ENCODE data around the gene GRIFIN.

Gene GRIFIN

DNA sequence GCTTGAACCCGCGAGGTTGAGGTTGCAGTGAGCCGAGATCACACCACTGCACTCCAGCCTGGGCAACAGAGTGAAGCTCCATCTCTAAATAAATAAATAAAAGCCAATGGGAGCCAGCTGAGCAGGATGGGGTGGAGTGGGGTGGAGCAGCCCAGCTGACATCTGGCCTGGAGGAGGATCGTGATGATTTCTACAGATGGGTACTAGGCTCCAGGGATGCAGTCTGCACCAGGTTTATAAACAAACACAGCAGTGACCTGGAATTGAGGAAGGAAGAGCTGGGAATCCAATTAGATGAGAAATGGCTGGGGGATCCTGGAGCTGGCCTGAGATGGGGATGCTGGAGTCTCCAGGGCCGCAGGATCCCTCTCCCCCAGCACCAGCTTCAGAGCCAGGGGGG, 7.3 kb upstream of the GRIFIN start:
- FAIRE-seq (no peak), DNase-seq (ENCODE audit: insufficient read length) (no peak)
- TF ChIP-seq POLR2A (IDR thresholded peaks at IDR 0.05; ENCODE audit: low read depth, low read length) (no peak), POLR2AphosphoS5 (IDR thresholded peaks at IDR 0.05; ENCODE audit: low read depth, low read length) (no peak), TAF1 (IDR thresholded peaks at IDR 0.05; ENCODE audit: borderline replicate concordance, low read depth, low read length) (no peak)

DNA sequence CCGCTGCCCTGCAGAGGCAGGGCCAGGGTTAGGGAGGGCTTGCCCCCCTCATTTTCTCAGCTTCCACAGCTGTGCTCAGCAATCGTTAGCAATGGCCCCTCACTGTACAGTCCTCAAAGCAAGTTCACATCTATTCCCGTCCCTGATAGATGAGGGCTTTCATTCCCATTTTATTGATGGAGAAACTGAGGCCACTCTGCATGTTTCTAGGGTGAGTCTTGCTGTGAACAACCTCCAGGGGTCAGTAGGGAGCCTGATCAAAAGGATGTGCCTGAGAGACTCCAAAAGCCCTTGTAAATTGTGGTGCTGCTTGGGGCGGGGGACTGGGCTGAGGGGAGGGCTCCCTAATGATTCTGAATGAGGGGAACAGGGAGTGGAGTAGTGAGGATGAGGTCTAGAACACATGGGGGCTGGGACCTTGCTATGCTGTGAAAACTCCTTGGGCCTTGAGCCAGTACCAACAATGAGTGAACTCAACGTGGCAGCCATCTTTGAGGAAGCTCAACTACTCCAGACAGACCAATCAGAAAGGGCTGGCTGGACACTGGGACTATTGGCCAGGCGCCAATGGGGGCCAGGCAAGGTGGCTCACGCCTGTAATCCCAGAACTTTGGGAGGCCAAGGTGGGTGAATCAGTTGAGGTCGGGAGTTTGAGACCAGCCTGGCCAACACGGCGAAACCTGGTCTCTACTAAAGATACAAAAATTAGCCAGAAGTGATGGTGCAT, 6.7 kb upstream of the GRIFIN start:
- FAIRE-seq = no peak
- DNase-seq (ENCODE audit: insufficient read length) = no peak
- TF ChIP-seq TAF1 (IDR thresholded peaks at IDR 0.05; ENCODE audit: borderline replicate concordance, low read depth, low read length) (no peak), POLR2AphosphoS5 (IDR thresholded peaks at IDR 0.05; ENCODE audit: low read depth, low read length) (no peak), POLR2A (IDR thresholded peaks at IDR 0.05; ENCODE audit: low read depth, low read length) (no peak)

DNA sequence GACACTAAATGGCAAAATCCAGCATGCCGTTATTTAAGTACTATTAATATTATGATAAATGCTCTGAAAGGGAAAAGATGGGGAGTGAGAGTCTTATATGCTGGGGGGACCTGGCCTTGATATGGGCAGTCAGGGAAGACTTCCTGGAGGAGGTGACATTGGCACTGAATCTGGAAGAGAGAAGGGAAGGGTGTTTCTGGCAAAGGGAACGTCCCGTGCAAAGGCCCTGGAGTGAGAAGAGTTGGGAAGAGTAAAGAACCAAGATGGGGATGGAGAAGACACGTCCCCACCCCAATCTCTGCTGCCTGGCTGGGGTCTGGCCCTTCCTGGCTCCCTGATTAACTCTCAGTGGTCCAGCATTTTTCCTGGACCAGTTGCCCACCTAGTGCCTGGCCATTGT, 5.0 kb upstream of the GRIFIN start:
- no peak for DNase-seq (ENCODE audit: insufficient read length)
- FAIRE-seq = no peak
- TF ChIP-seq POLR2AphosphoS5 (IDR thresholded peaks at IDR 0.05; ENCODE audit: low read depth, low read length) = no peak
- no peak for TF ChIP-seq TAF1 (IDR thresholded peaks at IDR 0.05; ENCODE audit: borderline replicate concordance, low read depth, low read length)
- TF ChIP-seq POLR2A (IDR thresholded peaks at IDR 0.05; ENCODE audit: low read depth, low read length) = no peak

DNA sequence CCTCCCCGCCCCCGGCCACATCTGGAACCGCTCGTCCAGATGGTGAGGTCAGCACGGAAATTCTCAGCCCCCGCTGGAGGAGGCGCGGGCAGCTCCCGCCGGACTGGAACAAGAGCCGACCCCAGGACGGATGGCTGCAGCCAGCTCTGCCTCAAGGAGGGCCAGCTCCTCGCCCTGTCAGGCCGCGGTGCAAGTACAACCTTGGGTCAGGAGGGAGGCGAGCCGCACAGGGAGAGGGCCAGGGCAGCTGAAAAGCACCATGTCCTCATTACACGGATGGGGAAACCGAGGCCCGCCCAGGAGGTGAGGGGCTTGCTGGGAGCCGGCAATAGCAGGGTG, 3.8 kb upstream of the GRIFIN start:
- TF ChIP-seq TAF1 (IDR thresholded peaks at IDR 0.05; ENCODE audit: borderline replicate concordance, low read depth, low read length) (no peak), POLR2AphosphoS5 (IDR thresholded peaks at IDR 0.05; ENCODE audit: low read depth, low read length) (no peak), POLR2A (IDR thresholded peaks at IDR 0.05; ENCODE audit: low read depth, low read length) (no peak)
- DNase-seq (ENCODE audit: insufficient read length) = no peak
- FAIRE-seq = no peak

DNA sequence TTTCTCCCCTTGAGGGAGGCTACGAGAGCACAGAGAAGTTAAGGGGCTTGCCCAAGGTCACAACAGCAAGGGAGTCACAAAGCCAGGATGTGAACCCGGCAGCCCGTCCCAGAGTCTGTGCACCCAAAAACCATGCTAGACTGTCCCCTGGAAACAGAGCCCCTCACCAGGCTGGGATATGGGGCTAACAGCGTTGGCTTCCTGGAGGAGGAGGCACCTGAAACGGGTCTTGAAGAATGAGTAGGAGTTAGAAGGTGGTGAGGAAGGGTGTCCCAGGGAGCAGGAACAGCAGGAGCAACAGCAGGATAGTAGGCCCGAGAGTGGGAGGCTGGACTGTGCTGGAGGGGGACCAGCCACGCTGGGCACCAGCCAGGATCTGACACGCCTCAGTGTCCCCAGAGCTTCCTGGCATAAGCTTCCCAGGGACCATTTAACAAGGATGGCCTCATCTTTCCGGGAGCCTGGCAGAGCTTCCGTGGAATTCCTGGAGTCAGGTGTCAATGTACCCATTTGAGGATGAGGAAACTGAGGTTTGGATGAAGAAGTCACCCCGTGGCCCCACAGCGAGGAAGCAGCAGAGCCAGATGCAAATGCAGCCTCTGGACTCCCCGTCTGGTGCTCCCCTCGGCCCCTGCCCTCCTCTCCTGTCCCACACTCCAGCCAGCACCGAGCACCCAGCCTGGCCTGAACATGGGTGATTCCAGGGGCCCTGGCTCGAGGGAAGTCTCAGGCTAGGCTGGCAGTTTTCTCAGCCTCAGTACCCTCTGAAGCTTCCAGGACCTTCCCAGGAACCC, 3.3 kb upstream of the GRIFIN start:
- no peak for FAIRE-seq
- no peak for DNase-seq (ENCODE audit: insufficient read length)
- TF ChIP-seq POLR2AphosphoS5 (IDR thresholded peaks at IDR 0.05; ENCODE audit: low read depth, low read length) (no peak), TAF1 (IDR thresholded peaks at IDR 0.05; ENCODE audit: borderline replicate concordance, low read depth, low read length) (no peak), POLR2A (IDR thresholded peaks at IDR 0.05; ENCODE audit: low read depth, low read length) (no peak)

DNA sequence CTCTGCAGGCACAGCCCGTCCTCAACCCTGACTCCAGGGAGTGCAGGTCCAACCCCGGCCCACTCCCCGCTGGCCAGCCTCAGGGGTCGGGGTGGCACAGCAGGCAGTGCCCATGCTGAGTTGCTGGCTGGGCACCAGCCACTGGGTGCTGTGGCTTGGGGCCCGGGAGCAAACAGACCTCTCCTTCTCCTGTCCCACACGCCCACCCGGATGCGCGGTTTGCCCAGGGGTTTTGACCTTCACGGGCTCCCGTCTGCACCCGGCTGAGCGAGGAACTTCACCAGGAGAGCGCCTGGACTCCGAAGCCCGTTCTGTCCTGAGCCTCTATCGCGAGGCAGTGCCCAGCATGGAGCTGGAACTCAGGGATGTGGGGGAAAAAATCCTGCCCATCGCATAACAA, 2.6 kb upstream of the GRIFIN start:
- FAIRE-seq (no peak), DNase-seq (ENCODE audit: insufficient read length) (no peak)
- TF ChIP-seq POLR2AphosphoS5 (IDR thresholded peaks at IDR 0.05; ENCODE audit: low read depth, low read length) (no peak), POLR2A (IDR thresholded peaks at IDR 0.05; ENCODE audit: low read depth, low read length) (no peak), TAF1 (IDR thresholded peaks at IDR 0.05; ENCODE audit: borderline replicate concordance, low read depth, low read length) (no peak)

DNA sequence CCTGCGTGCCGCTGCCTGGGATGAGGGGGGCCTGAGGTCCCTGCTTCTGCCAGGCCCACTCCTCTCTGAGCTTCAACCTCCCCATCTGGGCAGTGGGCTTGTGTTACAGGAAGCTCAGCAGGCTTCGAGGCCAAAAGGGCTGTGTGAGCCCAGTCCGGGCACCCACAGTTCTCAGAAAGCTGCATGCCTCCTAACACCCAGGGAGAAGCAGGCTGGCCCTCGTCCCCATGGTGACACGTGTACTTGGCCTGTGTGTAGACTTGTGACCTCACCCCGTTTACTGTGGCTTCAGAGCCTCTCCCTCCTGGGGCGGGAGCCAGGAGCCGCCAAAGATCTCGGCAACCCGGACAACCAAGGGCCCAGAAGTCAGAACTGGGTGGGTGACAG, 2.2 kb upstream of the GRIFIN start:
- no peak for TF ChIP-seq TAF1 (IDR thresholded peaks at IDR 0.05; ENCODE audit: borderline replicate concordance, low read depth, low read length)
- DNase-seq (ENCODE audit: insufficient read length) (no peak), FAIRE-seq (no peak)

DNA sequence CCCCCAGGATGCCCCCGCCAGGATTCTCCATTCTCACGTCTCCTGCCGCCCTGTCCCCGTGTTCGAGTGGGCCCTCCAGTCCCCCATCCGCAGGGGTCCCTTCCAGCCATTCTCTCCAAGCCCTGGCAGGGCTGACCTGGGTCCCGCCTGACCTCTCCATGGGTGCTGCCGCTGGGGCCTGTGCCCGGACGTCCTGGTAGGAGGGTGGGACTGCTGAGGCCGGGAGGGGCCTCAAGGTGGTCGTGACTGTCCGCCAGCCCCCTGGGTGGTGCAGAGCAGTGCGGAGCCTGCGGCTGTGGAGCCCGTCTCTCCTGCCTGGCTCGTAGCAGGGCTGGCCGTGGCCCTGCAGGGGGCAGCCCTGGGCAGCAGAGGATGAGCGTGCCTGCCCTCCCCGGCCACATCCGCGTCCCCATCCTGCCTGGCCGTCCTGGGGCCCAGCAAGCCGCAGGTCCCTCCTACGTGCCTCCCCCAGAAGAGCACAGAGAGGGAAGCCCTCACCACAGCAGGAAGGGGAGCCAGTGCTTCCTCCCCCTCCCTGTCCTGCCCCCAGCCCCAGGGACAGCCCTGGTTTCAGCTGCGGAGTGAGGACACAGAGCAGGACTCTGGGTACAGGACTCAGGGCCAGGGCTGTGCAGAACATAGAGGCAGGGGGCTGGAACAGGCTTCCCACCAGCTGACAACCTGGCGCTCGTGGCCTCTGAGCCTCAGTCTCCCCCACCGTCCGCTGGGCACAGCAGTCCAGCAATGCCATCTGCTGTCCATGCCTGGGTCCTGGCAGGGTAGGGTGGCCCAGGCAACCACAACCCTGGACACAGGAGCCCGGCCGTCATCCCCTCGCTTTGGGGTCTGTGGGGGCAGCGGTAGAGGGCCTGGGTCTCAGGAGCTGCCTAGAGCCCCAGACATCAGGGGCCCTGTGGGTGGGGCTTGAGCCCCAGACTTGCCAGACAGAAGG, 1.5 kb upstream of the GRIFIN start:
- TF ChIP-seq POLR2A (IDR thresholded peaks at IDR 0.05; ENCODE audit: low read depth, low read length) = no peak
- TF ChIP-seq POLR2AphosphoS5 (IDR thresholded peaks at IDR 0.05; ENCODE audit: low read depth, low read length) = no peak
- no peak for TF ChIP-seq TAF1 (IDR thresholded peaks at IDR 0.05; ENCODE audit: borderline replicate concordance, low read depth, low read length)
- DNase-seq (ENCODE audit: insufficient read length) (peak; percentile 75), FAIRE-seq (peak; percentile 56)

DNA sequence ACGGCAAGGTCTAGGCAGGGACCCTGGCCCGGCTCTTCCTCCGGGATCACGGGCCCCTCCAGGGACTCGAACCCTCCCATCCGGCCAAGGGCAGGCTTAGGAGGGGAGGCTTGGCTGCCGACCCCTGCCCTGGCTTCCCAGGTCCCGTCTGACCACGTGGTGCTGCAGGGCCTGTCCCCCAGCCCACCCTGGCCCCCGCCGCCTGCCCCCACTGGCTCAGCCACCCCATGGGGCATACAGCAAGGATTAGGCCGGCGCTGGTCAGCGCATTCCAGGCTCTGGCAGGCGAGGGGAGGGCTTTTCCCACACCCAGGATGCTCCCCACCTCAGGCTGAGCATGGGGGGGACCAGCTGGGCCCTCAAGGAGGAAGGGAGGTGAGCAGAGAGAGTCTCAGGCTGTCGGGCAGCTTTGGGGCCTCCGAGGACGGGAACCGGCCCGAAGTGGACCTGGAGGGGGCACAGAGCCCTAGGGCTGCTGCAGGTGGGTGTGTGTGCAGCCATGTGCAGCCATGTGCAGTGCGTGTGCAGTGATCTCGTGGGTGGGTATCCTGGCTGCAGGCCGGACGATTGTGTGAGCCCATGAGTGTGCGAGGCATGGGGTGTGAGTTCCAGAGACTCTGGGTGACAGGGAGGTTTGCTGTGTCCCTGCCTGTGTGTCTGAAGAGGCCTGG, 713 bp upstream of the GRIFIN start:
- TF ChIP-seq POLR2A (IDR thresholded peaks at IDR 0.05; ENCODE audit: low read depth, low read length) (no peak), POLR2AphosphoS5 (IDR thresholded peaks at IDR 0.05; ENCODE audit: low read depth, low read length) (no peak), TAF1 (IDR thresholded peaks at IDR 0.05; ENCODE audit: borderline replicate concordance, low read depth, low read length) (no peak)
- DNase-seq (ENCODE audit: insufficient read length) (no peak), FAIRE-seq (no peak)

DNA sequence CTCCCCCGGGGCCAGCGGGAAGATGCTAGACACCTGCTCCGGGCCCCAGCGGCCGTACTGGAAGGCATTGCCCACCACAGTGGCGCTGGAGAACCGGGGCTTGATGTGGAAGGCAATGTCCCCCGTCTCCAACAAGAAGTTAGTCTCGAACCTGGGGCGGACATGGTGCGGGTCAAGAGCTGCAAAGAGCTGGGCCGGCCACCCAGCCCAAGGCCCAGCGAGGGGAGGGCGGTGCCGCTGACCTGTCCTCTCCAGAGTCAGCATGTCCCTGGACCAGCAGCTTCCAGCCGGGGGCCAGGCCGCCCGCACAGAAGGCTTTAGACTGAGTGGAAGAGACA, 551 bp downstream of the GRIFIN start:
- DNase-seq (ENCODE audit: insufficient read length) = no peak
- no peak for TF ChIP-seq TAF1 (IDR thresholded peaks at IDR 0.05; ENCODE audit: borderline replicate concordance, low read depth, low read length)
- TF ChIP-seq POLR2A (IDR thresholded peaks at IDR 0.05; ENCODE audit: low read depth, low read length) = no peak
- TF ChIP-seq POLR2AphosphoS5 (IDR thresholded peaks at IDR 0.05; ENCODE audit: low read depth, low read length) = no peak
- FAIRE-seq = no peak
